Measurements from ENCODE around the gene ADARB1. TPM values are rescaled to one million over a fixed set of nuclear protein-coding genes. Genes with fewer than 3 reads are reported as not detected.

The ADARB1 gene
- total RNA-seq, 2 donors from 2014 or later: 8.7 to 9.3 TPM

DNA sequence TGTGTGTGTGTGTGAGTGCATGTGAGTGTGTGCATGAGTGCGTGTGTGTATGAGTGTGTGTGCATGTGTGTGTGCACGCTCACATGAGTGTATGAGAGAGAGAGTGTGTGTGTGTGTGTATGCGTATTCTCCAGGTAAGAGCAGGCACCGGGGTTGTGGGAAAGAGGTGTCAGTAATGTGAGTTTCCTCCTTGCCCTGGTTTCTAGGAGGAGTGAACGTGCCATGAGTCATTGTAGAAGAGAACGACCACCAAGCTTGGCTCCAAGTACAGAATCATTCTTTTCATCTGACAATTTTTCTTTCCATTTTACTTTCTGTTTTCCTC lies 134.2 kb downstream of the ADARB1 start:
- TF ChIP-seq, protein P1, sequence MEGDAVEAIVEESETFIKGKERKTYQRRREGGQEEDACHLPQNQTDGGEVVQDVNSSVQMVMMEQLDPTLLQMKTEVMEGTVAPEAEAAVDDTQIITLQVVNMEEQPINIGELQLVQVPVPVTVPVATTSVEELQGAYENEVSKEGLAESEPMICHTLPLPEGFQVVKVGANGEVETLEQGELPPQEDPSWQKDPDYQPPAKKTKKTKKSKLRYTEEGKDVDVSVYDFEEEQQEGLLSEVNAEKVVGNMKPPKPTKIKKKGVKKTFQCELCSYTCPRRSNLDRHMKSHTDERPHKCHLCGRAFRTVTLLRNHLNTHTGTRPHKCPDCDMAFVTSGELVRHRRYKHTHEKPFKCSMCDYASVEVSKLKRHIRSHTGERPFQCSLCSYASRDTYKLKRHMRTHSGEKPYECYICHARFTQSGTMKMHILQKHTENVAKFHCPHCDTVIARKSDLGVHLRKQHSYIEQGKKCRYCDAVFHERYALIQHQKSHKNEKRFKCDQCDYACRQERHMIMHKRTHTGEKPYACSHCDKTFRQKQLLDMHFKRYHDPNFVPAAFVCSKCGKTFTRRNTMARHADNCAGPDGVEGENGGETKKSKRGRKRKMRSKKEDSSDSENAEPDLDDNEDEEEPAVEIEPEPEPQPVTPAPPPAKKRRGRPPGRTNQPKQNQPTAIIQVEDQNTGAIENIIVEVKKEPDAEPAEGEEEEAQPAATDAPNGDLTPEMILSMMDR (IDR thresholded peaks at IDR 0.05): no peak
- DNase-seq: no peak
- H3K27me3 ChIP-seq: no peaks in the 10 kb centered on the region
- no peaks in the 10 kb centered on the region for H3K9me3 ChIP-seq
- H3K4me3 ChIP-seq: no peak overlapping the region
- H3K27ac ChIP-seq: no peak overlapping the region
- no peak overlapping the region for H3K9ac ChIP-seq (ENCODE audit: low read depth in 2 of 2, low read length in 2 of 2)
- no peaks in the 10 kb centered on the region for H3K4me1 ChIP-seq
- intact Hi-C loops (cut with DNase I): no loop called here
- no peaks in the 10 kb centered on the region for H3K36me3 ChIP-seq

GRCh38 chr21:45209046-45209445 lies 134.7 kb downstream of the ADARB1 start:
- Histone ChIP-seq H3K27me3 (no peaks in the 10 kb centered on the region), H3K9ac (ENCODE audit: low read depth in 2 of 2, low read length in 2 of 2) (no peak overlapping the region), H3K9me3 (no peaks in the 10 kb centered on the region), H3K4me3 (no peak overlapping the region), H3K4me1 (no peaks in the 10 kb centered on the region), H3K27ac (no peak overlapping the region), H3K36me3 (no peaks in the 10 kb centered on the region)
- TF ChIP-seq, protein P1 (IDR thresholded peaks at IDR 0.05): no peak
- intact Hi-C loops (cut with DNase I): no loop called here
- DNase-seq: no peak

DNA sequence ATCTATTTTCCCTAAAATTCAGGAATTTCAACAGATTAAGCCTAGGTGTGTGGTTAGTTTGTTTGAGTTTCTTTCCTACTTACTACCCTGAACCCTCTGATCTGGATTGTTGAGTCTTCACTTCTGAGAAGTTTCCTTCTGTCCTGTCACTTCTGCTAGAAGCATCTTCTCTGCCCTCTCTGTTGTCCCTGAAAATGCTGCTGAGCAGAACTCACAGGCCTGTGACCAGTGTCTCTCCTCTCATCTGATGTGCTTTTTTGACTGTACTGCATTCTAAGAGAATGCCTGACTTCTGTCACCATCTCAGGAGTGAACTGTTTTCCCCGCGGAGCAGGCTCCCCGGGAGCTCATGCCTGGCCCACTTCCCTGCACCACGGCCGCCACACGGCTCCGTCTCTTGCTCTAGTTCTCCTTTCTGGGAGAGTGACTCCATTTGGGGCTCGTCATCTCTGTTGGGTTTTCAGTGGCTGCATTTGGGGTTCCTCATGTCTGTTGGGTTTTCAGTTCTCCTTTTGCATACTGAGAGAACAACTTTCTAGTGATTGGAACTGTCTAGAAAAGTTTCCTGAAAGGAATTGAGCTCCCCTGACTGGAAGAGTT lies 135.4 kb downstream of the ADARB1 start:
- TF ChIP-seq, protein P1 (IDR thresholded peaks at IDR 0.05): no peak
- H3K4me1 ChIP-seq: no peaks in the 10 kb centered on the region
- no peak overlapping the region for H3K4me3 ChIP-seq
- no peak for DNase-seq
- H3K27me3 ChIP-seq: no peaks in the 10 kb centered on the region
- intact Hi-C loops (cut with DNase I): no loop called here
- H3K36me3 ChIP-seq: no peaks in the 10 kb centered on the region
- no peak overlapping the region for H3K27ac ChIP-seq
- H3K9me3 ChIP-seq: no peaks in the 10 kb centered on the region
- no peak overlapping the region for H3K9ac ChIP-seq (ENCODE audit: low read depth in 2 of 2, low read length in 2 of 2)

- Histone ChIP-seq H3K27ac (no peak overlapping the region), H3K36me3 (no peaks in the 10 kb centered on the region), H3K9ac (ENCODE audit: low read depth in 2 of 2, low read length in 2 of 2) (no peak overlapping the region), H3K4me1 (no peaks in the 10 kb centered on the region), H3K9me3 (no peaks in the 10 kb centered on the region), H3K27me3 (no peaks in the 10 kb centered on the region), H3K4me3 (no peak overlapping the region)
- DNase-seq: no peak
- intact Hi-C loops (cut with DNase I): no loop called here
- TF ChIP-seq, protein P1 (IDR thresholded peaks at IDR 0.05): no peak
Observed at GRCh38 chr21:45210461-45210983, 136.1 kb downstream of the ADARB1 start.

- no peak overlapping the region for H3K9ac ChIP-seq (ENCODE audit: low read depth in 2 of 2, low read length in 2 of 2)
- no peaks in the 10 kb centered on the region for H3K9me3 ChIP-seq
- DNase-seq: no peak
- H3K27ac ChIP-seq: no peak overlapping the region
- no peaks in the 10 kb centered on the region for H3K4me1 ChIP-seq
- no peaks in the 10 kb centered on the region for H3K36me3 ChIP-seq
- no peaks in the 10 kb centered on the region for H3K27me3 ChIP-seq
- no peak overlapping the region for H3K4me3 ChIP-seq
- TF ChIP-seq, protein P1 (IDR thresholded peaks at IDR 0.05): no peak
- intact Hi-C loops (cut with DNase I): no loop called here
Observed at GRCh38 chr21:45211661-45212060, 137.3 kb downstream of the ADARB1 start.
